HG02763 (cell line): ENCODE data around the gene ARFGAP2.
A peak's percentile ranks its signal among the peaks of the same experiment; 100 is the strongest.

ENCODE experiments used
- ATAC-seq: cut with Tn5 transposase; IDR thresholded peaks from one replicate; pipeline ENCODE4 v1.9.1; 2021; ENCODE audit warnings: mild to moderate bottlenecking, moderate library complexity; ENCODE audit not compliant: unreplicated experiment

Gene ARFGAP2

GRCh38 chr11:47171856-47172255 lies 4.8 kb downstream of the ARFGAP2 start:
- ATAC-seq, result no peak

- no peak for ATAC-seq
Measured at GRCh38 chr11:47171061-47171838, 5.4 kb downstream of the ARFGAP2 start.

DNA sequence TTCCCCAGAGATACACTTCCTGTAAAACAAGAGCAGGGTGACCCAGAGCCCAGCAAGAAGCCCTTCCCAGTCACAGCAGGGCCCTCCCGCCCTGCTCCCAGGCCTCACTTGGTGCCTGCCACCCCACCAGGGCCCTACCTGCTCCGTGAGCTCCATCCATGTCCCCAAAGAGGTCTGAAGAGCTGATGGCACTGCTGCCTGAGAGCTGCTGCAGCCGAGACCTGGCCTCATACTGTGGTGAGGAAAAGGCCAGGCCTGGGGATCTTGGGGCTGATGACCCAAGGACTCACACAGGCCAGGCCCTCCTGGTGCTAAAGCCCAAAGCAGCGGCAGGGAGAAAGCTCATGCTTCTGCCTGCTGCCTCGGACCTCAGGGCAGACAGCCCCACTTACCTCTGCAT lies 10.3 kb downstream of the ARFGAP2 start:
- ATAC-seq, result no peak

GRCh38 chr11:47165253-47165840 lies 11.3 kb downstream of the ARFGAP2 start:
- ATAC-seq, result no peak

- no peak for ATAC-seq
Measured at GRCh38 chr11:47164321-47164720, 12.4 kb downstream of the ARFGAP2 start.

DNA sequence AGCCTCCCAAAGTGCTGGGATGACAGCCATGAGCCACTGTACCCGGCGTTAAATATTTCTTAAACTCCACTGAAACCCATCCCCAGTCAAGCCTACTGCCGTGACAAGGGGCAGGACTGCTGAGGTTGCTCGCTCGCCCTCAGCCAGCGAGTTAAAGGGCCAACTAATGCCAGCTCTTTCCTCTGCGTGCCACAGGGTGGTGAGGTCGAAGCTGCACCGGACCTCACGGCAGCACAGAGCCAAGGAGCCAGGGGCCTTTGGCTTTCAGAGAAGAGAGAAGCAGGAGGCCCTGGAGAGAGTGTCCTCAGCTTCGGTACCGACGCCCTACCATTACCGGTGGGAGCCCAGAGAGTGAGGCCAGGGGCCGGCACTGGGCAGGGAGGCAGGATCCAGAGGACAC lies 12.8 kb downstream of the ARFGAP2 start:
- no peak for ATAC-seq

DNA sequence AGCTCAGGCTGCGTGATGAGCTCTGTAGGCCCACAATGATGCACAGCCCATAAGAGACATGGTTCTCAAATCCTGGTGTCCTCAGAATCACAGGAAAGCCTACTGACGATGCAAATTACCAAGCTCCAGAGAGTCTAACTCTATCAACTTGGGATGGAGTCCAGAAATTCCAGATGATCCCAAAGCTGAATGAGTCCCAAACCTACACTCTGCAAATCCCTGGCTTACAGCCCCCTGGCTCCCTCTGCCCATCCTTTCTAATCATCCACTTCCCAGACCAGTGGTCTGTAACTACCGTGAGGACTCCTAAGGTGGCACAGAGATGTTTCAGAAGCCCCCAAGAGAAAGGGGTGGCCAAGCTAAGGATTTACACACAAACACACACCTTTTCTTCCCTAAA lies 13.5 kb downstream of the ARFGAP2 start:
- no peak for ATAC-seq

DNA sequence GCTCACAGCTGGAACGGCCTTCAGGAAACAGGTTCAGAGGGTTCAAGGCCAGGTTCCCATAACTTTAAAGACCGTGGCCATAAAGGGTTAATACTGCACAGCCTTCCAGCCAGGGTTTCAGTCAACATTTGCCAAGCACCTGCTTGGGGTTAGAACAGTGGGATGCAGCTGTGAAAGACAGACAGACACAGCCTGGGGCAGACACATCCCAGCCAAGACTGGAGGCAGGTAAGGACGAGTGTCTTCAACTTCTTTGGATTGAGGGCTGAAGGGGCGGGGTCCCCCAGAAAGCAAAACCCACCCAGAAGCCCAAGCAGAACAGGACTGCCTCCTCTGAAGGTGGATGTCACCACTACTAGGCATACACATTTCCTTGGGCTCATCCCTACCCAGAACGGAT lies 14.3 kb downstream of the ARFGAP2 start:
- no peak for ATAC-seq

DNA sequence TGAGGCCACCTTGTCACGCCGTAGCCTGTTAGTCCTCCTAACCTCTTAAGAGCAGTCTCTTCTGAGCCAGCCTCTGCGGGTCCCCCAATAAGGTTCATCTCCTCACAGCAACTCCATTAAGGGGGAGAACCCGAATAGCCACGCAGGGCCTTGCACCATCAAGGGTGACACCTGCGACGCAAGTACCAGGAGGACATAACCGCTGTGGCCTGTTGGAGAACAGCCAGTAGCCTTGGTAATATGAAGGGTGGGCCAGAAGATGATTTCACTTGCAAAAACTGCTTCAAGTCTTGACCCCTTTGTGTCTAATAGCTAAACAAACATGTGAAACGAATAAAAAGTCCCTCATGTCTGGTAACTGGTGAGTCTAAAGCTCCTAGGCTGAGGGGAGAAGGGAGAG lies 14.8 kb downstream of the ARFGAP2 start:
- no peak for ATAC-seq

DNA sequence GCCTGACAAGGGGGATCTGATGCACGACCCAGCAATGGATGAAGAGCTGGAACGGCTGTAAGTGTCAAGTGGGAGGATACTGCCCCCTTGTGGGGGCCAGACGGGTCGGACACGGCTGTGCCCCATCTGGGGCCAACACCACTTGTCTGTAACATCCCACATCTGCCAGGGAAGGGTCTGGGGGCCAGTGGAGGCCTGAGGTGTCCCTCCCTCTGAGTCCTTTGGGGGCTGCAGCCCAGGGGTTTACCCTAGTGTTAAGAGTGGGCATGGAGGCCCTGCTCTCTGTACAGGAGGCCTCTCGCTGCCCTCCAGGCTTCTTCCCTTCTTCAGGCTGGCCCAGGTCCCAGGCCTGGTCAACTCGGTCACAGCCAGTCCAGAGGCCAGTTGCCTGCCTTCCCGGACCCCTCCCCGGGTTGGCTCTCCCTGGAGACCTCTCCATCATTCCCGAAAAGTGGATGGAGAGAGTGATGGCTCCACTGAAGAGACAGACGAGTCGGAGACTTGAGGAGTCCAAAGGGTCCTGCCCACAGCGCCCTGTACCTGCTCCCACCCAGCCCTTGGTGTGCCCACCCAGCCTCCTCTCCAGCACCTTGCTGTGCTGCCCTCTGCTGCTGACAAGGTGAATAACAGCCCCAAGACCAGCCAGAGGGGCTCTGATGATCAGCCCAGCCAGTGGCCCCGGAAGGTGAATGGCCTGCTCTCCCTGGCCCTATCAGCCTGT lies 15.4 kb downstream of the ARFGAP2 start:
- no peak for ATAC-seq

GRCh38 chr11:47160753-47161133 lies 15.9 kb downstream of the ARFGAP2 start:
- no peak for ATAC-seq

GRCh38 chr11:47158242-47158641 lies 18.4 kb downstream of the ARFGAP2 start:
- no peak for ATAC-seq

- ATAC-seq, result no peak
Measured at GRCh38 chr11:47157805-47158204, 18.9 kb downstream of the ARFGAP2 start.

GRCh38 chr11:47156951-47157350 lies 19.7 kb downstream of the ARFGAP2 start:
- ATAC-seq, result no peak

DNA sequence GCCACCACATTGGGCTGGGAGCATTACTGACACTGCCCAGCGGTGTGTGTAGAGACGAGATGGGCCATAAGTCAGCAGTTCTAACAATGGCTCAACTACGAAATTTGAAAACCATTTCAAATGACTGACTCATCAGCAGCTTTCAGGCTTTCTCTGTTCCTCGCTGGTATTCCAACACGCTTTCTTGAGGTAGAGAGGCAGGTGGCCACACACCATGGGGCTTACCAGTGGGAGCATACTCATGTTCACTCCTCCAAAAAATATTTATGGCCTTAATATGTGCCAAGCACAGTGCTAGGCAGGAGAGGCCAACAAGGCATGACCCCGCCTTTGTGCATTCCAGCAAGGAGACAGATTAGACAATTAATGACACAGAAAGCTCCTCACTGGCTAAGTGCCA lies 20.3 kb downstream of the ARFGAP2 start:
- no peak for ATAC-seq

DNA sequence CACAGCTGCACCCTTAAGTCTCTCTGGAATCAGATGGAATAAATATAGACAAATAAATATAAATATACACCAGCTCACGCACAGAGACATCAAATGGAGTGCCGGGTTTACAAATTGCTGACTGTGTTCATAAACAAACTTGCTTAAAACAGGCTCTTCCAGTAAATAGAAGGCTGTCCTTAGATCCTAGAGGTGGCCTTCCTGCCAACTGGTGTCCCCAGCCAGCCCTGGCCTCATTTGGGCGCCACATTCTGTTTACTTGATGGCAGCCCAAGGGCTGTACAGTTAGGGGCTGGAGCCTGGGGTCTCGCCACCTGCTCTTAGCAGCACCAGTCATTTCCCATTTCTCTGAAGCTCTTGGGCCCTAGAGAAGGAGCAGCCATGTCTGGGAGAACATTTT lies 20.8 kb downstream of the ARFGAP2 start:
- ATAC-seq, result no peak

- ATAC-seq, result no peak
Measured at GRCh38 chr11:47154616-47155570, 21.8 kb downstream of the ARFGAP2 start.

- peak; percentile 64 for ATAC-seq
Measured at GRCh38 chr11:47152953-47153950, 23.4 kb downstream of the ARFGAP2 start.

DNA sequence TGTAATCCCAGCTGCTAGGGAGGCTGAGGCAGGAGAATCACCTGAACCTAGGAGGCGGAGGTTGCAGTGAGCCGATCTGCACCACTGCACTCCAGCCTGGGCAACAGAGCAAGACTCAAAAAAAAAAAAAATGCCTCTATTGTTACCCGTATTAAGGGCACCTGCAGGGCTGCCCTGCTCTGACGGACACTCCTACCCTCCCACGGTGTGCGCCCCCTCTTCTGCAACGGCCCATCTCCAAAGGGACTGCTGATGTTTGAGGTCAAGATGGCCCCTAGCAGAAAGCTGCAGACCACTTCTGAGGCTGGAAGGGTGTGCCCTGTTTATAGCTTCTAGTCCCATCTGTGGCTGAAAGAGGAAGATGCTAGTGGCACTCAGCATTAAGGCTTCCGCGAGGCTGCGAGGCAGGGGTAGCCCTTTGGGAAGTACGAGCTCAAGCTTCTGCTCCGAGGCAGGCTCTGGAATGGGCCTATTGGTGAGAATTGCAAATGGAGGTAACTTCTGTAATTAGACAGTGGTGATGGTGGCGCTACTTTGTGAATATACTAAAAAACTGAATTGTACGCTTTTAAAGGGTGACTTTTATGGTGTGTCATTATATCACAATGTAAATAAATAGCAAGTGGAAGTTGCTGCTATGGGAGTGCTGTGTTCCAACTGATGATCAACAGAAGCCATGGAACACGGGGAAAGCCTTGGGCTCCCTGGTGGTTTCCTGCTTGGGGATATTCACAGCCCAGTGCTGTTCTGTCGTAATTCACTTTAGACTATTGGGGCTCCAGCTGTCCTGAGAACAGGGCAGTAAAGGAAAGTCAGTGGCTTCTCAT lies 24.3 kb downstream of the ARFGAP2 start:
- ATAC-seq, result no peak
